ENCODE results near the gene COG8.

DNA sequence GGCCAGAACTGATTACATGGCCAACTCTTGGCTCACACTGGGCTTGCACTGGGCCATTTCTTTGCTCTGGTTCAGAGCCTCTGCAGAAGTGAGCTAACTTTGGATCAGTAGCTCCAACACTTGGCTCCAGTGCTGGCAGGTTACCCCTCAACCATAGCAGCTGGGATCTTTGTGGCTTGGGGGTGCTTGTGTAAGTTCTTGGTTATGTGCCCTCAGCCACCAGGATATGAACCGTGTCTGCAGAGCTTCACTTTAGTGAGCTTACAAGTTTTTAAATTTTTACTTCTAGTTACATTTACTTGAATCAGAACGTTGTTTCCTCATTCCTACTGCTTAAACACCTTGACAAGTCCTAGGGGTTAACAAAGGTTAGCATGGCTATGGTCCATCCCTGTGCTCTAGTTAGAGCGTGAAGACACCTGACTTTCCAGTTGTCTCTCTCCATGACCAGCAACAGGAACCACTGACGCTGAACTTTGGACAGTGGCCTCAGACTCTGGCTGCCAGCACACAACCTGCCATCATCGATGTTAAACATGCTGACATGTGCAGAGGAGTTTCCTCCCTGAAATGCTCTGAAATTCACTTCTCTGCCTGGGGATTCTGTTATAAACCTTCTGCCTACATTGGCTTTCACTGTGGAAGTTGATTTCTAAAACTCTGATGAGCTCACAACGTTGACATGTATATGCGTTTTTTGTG lies 13.0 kb downstream of the COG8 start:
- TF ChIP-seq, protein P1, sequence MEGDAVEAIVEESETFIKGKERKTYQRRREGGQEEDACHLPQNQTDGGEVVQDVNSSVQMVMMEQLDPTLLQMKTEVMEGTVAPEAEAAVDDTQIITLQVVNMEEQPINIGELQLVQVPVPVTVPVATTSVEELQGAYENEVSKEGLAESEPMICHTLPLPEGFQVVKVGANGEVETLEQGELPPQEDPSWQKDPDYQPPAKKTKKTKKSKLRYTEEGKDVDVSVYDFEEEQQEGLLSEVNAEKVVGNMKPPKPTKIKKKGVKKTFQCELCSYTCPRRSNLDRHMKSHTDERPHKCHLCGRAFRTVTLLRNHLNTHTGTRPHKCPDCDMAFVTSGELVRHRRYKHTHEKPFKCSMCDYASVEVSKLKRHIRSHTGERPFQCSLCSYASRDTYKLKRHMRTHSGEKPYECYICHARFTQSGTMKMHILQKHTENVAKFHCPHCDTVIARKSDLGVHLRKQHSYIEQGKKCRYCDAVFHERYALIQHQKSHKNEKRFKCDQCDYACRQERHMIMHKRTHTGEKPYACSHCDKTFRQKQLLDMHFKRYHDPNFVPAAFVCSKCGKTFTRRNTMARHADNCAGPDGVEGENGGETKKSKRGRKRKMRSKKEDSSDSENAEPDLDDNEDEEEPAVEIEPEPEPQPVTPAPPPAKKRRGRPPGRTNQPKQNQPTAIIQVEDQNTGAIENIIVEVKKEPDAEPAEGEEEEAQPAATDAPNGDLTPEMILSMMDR (IDR thresholded peaks at IDR 0.05; ENCODE audit: low read depth, low read length, poor library complexity, severe bottlenecking), result no peak
- TF ChIP-seq EZH2phosphoT487 (IDR thresholded peaks at IDR 0.05; ENCODE audit: borderline replicate concordance, low read length), result no peak

All from DOHH2 (cell line).